ENCODE measurements around the gene PIK3R4.

GRCh38 chr3:130671545-130672312, 74.9 kb downstream of the PIK3R4 start:
- no peak for TF ChIP-seq CTCF (IDR thresholded peaks at IDR 0.05)
- no peak for TF ChIP-seq POLR2A (IDR thresholded peaks at IDR 0.05)

All from breast epithelium (tissue), 3 donors.